HG03439 (cell line): ENCODE data around the gene ALDH7A1.
"Not testable (repeated sequence)": the region's sequence is repeated elsewhere in the genome, so short reads cannot be mapped to it uniquely, and the experiment has no call there.

Experiments
- ATAC-seq: cut with Tn5 transposase; IDR thresholded peaks from one replicate; pipeline ENCODE4 v1.9.1; 2021; ENCODE audit warnings: mild to moderate bottlenecking, moderate library complexity; ENCODE audit not compliant: unreplicated experiment

Gene ALDH7A1

GRCh38 chr5:126594748-126595485, at the start of gene ALDH7A1:
TSS of gene ALDH7A1 (minus strand) at chr5:126595219. CDS start at chr5:126595198, 21 bp downstream.
- ATAC-seq = peak; percentile 79

GRCh38 chr5:126641387-126641786, 46.4 kb upstream of the ALDH7A1 start:
- peak; percentile 80 for ATAC-seq

GRCh38 chr5:126640866-126641265, 45.8 kb upstream of the ALDH7A1 start:
- no peak for ATAC-seq

GRCh38 chr5:126636956-126637355, 41.9 kb upstream of the ALDH7A1 start:
- ATAC-seq = no peak

- ATAC-seq = no peak
Observed at GRCh38 chr5:126635585-126635984, 40.6 kb upstream of the ALDH7A1 start.

GRCh38 chr5:126633552-126633951, 38.5 kb upstream of the ALDH7A1 start:
- no peak for ATAC-seq

- no peak for ATAC-seq
Observed at GRCh38 chr5:126631920-126632319, 36.9 kb upstream of the ALDH7A1 start.

- ATAC-seq = no peak
Observed at GRCh38 chr5:126628102-126628501, 33.1 kb upstream of the ALDH7A1 start.

GRCh38 chr5:126624534-126624933, 29.5 kb upstream of the ALDH7A1 start:
- no peak for ATAC-seq

GRCh38 chr5:126619781-126620180, 24.8 kb upstream of the ALDH7A1 start:
- no peak for ATAC-seq

- ATAC-seq = not testable (repeated sequence)
Observed at GRCh38 chr5:126617603-126618002, 22.6 kb upstream of the ALDH7A1 start.

GRCh38 chr5:126615286-126615685, 20.3 kb upstream of the ALDH7A1 start:
- ATAC-seq = peak; percentile 96

- ATAC-seq = no peak
Observed at GRCh38 chr5:126613941-126614592, 19.0 kb upstream of the ALDH7A1 start.

GRCh38 chr5:126610616-126611015, 15.6 kb upstream of the ALDH7A1 start:
- no peak for ATAC-seq

GRCh38 chr5:126610160-126610559, 15.1 kb upstream of the ALDH7A1 start:
- ATAC-seq = no peak

- ATAC-seq = no peak
Observed at GRCh38 chr5:126605525-126605924, 10.5 kb upstream of the ALDH7A1 start.

- no peak for ATAC-seq
Observed at GRCh38 chr5:126603402-126603991, 8.5 kb upstream of the ALDH7A1 start.

- peak; percentile 95 for ATAC-seq
Observed at GRCh38 chr5:126600631-126601511, 5.9 kb upstream of the ALDH7A1 start, which contains the start of gene PHAX. TSS of gene PHAX (plus strand) at chr5:126600947. CDS start at chr5:126600963, 16 bp downstream.

- not testable (repeated sequence) for ATAC-seq
Observed at GRCh38 chr5:126599971-126600630, 5.1 kb upstream of the ALDH7A1 start.

GRCh38 chr5:126599499-126599898, 4.5 kb upstream of the ALDH7A1 start:
- no peak for ATAC-seq
